ENCODE data around the gene FGFBP3.

FGFBP3 gene

GRCh38 chr10:91909117-91909677 lies at the start of gene FGFBP3:
TSS of gene FGFBP3 (minus strand) at chr10:91909486. CDS start at chr10:91908969, 517 bp downstream.
- no peak for FAIRE-seq
- peak; percentile 35 for DNase-seq (ENCODE audit: insufficient read length, low spot score)

GRCh38 chr10:91957091-91957490 lies 47.8 kb upstream of the FGFBP3 start:
- DNase-seq (ENCODE audit: insufficient read length, low spot score) (no peak), FAIRE-seq (no peak)

GRCh38 chr10:91955114-91955513 lies 45.8 kb upstream of the FGFBP3 start:
- DNase-seq (ENCODE audit: insufficient read length, low spot score) (no peak), FAIRE-seq (no peak)

GRCh38 chr10:91953600-91954160 lies 44.4 kb upstream of the FGFBP3 start:
- FAIRE-seq (no peak), DNase-seq (ENCODE audit: insufficient read length, low spot score) (no peak)

GRCh38 chr10:91944880-91945630 lies 35.8 kb upstream of the FGFBP3 start:
- FAIRE-seq: no peak
- no peak for DNase-seq (ENCODE audit: insufficient read length, low spot score)

GRCh38 chr10:91941426-91941825 lies 32.1 kb upstream of the FGFBP3 start:
- FAIRE-seq (no peak), DNase-seq (ENCODE audit: insufficient read length, low spot score) (no peak)

- FAIRE-seq (no peak), DNase-seq (ENCODE audit: insufficient read length, low spot score) (no peak)
Measured at GRCh38 chr10:91939653-91940052, 30.4 kb upstream of the FGFBP3 start.

GRCh38 chr10:91935886-91936285 lies 26.6 kb upstream of the FGFBP3 start:
- FAIRE-seq (no peak), DNase-seq (ENCODE audit: insufficient read length, low spot score) (no peak)

GRCh38 chr10:91932737-91933136 lies 23.5 kb upstream of the FGFBP3 start:
- no peak for FAIRE-seq
- no peak for DNase-seq (ENCODE audit: insufficient read length, low spot score)

GRCh38 chr10:91931526-91932190 lies 22.4 kb upstream of the FGFBP3 start:
- DNase-seq (ENCODE audit: insufficient read length, low spot score) (no peak), FAIRE-seq (peak; percentile 31)

GRCh38 chr10:91930939-91931338 lies 21.7 kb upstream of the FGFBP3 start:
- FAIRE-seq (no peak), DNase-seq (ENCODE audit: insufficient read length, low spot score) (no peak)

GRCh38 chr10:91925022-91925320 lies 15.7 kb upstream of the FGFBP3 start:
- FAIRE-seq: no peak
- DNase-seq (ENCODE audit: insufficient read length, low spot score): no peak

- FAIRE-seq (no peak), DNase-seq (ENCODE audit: insufficient read length, low spot score) (no peak)
Measured at GRCh38 chr10:91924212-91925021, 15.1 kb upstream of the FGFBP3 start.

GRCh38 chr10:91923371-91924211 lies 14.3 kb upstream of the FGFBP3 start, which contains the start of gene BTAF1:
TSS of gene BTAF1 (plus strand) at chr10:91923770. CDS start at chr10:91924077, 307 bp downstream.
- peak; percentile 68 for FAIRE-seq
- peak; percentile 88 for DNase-seq (ENCODE audit: insufficient read length, low spot score)

- FAIRE-seq (no peak), DNase-seq (ENCODE audit: insufficient read length, low spot score) (no peak)
Measured at GRCh38 chr10:91919651-91920050, 10.4 kb upstream of the FGFBP3 start.

- FAIRE-seq: no peak
- DNase-seq (ENCODE audit: insufficient read length, low spot score): no peak
Measured at GRCh38 chr10:91910467-91910866, 1.2 kb upstream of the FGFBP3 start.

GRCh38 chr10:91908337-91909116 lies 759 bp downstream of the FGFBP3 start:
- FAIRE-seq (peak; percentile 95), DNase-seq (ENCODE audit: insufficient read length, low spot score) (peak; percentile 70)

GRCh38 chr10:91907914-91908336 lies 1.4 kb downstream of the FGFBP3 start:
- FAIRE-seq: no peak

GRCh38 chr10:91907033-91907594 lies 2.2 kb downstream of the FGFBP3 start:
- FAIRE-seq (no peak), DNase-seq (ENCODE audit: insufficient read length, low spot score) (no peak)

More at GRCh38 chr10:91907914-91908336, 1.4 kb downstream of the FGFBP3 start:
- peak; percentile 24 for DNase-seq (ENCODE audit: insufficient read length, low spot score)
